Neural crest cell (in vitro differentiated cells): ENCODE measurements around the gene CLK4. TPM values are rescaled to one million over a fixed set of nuclear protein-coding genes. Genes with fewer than 3 reads are reported as not detected.

ENCODE experiments used
- DNase-seq: peaks from one replicate; pipeline ENCODE4 v3.0.0; 2021; ENCODE audit warnings: low read depth, mixed read lengths, low spot score
- H3K27ac Mint-ChIP-seq: one replicate; pipeline ENCODE4 v1.8.0; 2021; ENCODE audit warnings: mild to moderate bottlenecking, mixed read lengths; ENCODE audit not compliant: unreplicated experiment
- H3K27me3 Mint-ChIP-seq: 2 replicates; pipeline ENCODE4 v1.8.0; 2021; ENCODE audit warnings: low read depth, mild to moderate bottlenecking, mixed read lengths
- H3K36me3 Mint-ChIP-seq: 2 replicates; pipeline ENCODE4 v1.8.0; 2021; ENCODE audit warnings: low read depth, mild to moderate bottlenecking, mixed read lengths
- H3K4me1 Mint-ChIP-seq: 2 replicates; pipeline ENCODE4 v1.8.0; 2021; ENCODE audit warnings: mixed read lengths
- H3K4me3 Mint-ChIP-seq: one replicate; pipeline ENCODE4 v1.8.0; 2021; ENCODE audit warnings: mild to moderate bottlenecking, mixed read lengths
- H3K9me3 Mint-ChIP-seq: 2 replicates; pipeline ENCODE4 v1.8.0; 2021; ENCODE audit warnings: mixed read lengths
- total RNA-seq: library from RNA; stranded (reverse); gene quantifications from 2 replicates; pipeline ENCODE4 v1.2.1, GENCODE V29; 2021
- TF ChIP-seq, protein P1 (sequence below): fragments of 200-600 bp; sonication (generic); conservative IDR thresholded peaks from 2 replicates; pipeline ENCODE4 v1.5.0; 2021; ENCODE audit warnings: antibody characterized with exemption, mild to moderate bottlenecking

CLK4 gene
- total RNA-seq, 1 donor from 2014 or later, result 25.1 TPM

GRCh38 chr5:178664141-178664540 lies 37.3 kb upstream of the CLK4 start:
- TF ChIP-seq, protein P1, sequence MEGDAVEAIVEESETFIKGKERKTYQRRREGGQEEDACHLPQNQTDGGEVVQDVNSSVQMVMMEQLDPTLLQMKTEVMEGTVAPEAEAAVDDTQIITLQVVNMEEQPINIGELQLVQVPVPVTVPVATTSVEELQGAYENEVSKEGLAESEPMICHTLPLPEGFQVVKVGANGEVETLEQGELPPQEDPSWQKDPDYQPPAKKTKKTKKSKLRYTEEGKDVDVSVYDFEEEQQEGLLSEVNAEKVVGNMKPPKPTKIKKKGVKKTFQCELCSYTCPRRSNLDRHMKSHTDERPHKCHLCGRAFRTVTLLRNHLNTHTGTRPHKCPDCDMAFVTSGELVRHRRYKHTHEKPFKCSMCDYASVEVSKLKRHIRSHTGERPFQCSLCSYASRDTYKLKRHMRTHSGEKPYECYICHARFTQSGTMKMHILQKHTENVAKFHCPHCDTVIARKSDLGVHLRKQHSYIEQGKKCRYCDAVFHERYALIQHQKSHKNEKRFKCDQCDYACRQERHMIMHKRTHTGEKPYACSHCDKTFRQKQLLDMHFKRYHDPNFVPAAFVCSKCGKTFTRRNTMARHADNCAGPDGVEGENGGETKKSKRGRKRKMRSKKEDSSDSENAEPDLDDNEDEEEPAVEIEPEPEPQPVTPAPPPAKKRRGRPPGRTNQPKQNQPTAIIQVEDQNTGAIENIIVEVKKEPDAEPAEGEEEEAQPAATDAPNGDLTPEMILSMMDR, result no peak
- H3K27me3 Mint-ChIP-seq, result no peaks in the 10 kb centered on the region
- H3K4me1 Mint-ChIP-seq, result peaks cover 5% of the 10 kb centered on the region
- no peak overlapping the region for H3K27ac Mint-ChIP-seq
- H3K9me3 Mint-ChIP-seq, result peaks cover 3% of the 10 kb centered on the region
- DNase-seq, result no peak
- no peaks in the 10 kb centered on the region for H3K36me3 Mint-ChIP-seq
- H3K4me3 Mint-ChIP-seq, result no peak overlapping the region

DNA sequence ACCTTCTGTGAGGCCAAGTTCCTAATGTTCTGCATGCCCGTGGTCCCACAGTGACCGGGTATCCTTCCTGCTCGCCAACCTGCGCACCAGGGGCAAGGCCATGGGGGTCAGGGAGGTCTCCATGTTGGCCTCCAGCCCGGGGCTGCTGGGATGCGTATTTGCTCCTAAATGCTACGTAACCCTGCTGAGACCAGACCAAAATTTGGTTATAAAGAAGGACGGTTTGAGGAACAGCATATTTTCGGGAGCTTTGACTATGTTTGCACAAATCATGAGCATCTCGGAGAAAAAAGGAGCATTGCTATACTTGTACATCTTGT lies 35.7 kb upstream of the CLK4 start:
- DNase-seq, result no peak
- no peak overlapping the region for H3K4me3 Mint-ChIP-seq
- H3K4me1 Mint-ChIP-seq, result peaks cover 5% of the 10 kb centered on the region
- no peak overlapping the region for H3K27ac Mint-ChIP-seq
- TF ChIP-seq, protein P1, result no peak
- no peaks in the 10 kb centered on the region for H3K36me3 Mint-ChIP-seq
- H3K9me3 Mint-ChIP-seq, result peaks cover 3% of the 10 kb centered on the region
- peaks cover 7% of the 10 kb centered on the region for H3K27me3 Mint-ChIP-seq

DNA sequence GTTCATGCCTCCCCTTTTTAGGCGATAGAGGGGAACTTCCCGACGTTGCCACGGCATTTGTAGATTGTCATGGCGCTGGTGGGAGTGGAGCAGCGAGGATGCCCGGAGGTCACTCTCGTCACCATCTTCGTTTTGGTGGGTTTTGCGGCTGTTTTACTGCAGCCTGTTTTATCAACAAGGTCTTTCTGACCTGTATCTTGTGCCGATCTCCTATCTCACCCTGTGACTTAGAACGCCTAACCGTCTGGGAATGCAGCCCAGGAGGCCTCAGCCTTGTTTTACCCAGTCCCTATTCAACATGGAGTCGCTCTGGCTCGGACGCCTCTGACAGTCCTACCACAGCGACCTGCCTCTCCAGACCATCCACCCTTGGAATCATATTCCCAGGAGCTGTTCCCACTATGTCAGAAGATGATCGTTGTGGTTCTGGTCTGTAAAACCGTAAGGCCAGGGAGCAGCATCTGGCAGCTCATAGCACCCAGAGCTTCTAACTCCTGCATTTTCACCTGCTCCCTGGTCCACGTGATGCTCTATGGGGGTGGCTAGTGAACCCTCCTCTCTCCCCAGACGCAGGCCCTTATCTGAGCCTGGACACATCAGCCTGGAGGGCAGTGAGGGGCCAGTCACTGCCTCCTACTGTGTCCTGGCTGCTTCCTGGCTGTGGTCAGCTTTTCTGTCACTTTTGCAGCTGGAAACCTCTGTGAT lies 35.1 kb upstream of the CLK4 start:
- TF ChIP-seq, protein P1, result no peak
- no peaks in the 10 kb centered on the region for H3K36me3 Mint-ChIP-seq
- H3K27me3 Mint-ChIP-seq, result peaks cover 12% of the 10 kb centered on the region
- no peak overlapping the region for H3K4me3 Mint-ChIP-seq
- peaks cover 3% of the 10 kb centered on the region for H3K9me3 Mint-ChIP-seq
- peaks cover 2% of the 10 kb centered on the region for H3K4me1 Mint-ChIP-seq
- no peak overlapping the region for H3K27ac Mint-ChIP-seq
- DNase-seq, result no peak

GRCh38 chr5:178651046-178651810 lies 24.4 kb upstream of the CLK4 start:
- no peak overlapping the region for H3K4me3 Mint-ChIP-seq
- H3K4me1 Mint-ChIP-seq, result peaks cover 4% of the 10 kb centered on the region
- TF ChIP-seq, protein P1, result no peak
- H3K27ac Mint-ChIP-seq, result no peak overlapping the region
- peaks cover 4% of the 10 kb centered on the region for H3K27me3 Mint-ChIP-seq
- H3K36me3 Mint-ChIP-seq, result no peaks in the 10 kb centered on the region
- DNase-seq, result no peak
- H3K9me3 Mint-ChIP-seq, result peaks cover 2% of the 10 kb centered on the region

- Mint-ChIP-seq H3K9me3 (peaks cover 2% of the 10 kb centered on the region), H3K27ac (no peak overlapping the region), H3K27me3 (no peaks in the 10 kb centered on the region), H3K36me3 (no peaks in the 10 kb centered on the region), H3K4me1 (no peaks in the 10 kb centered on the region), H3K4me3 (no peak overlapping the region)
- DNase-seq, result no peak
- TF ChIP-seq, protein P1, result no peak
These were observed 23.4 kb upstream of the CLK4 start for GRCh38 chr5:178650214-178650613.
